NT2/D1 (cell line): ENCODE data around the gene C5orf15.

Source experiments
- SUZ12 ChIP-seq: IDR thresholded peaks from 2 replicates; pipeline ENCODE4 v1.6.1; 2011; ENCODE audit not compliant: insufficient read length, insufficient read depth; ENCODE audit errors: extremely low read depth
- ZNF274 ChIP-seq: IDR thresholded peaks from 2 replicates; pipeline ENCODE4 v1.6.1; 2011; ENCODE audit warnings: mild to moderate bottlenecking, low read depth, low read length

DNA sequence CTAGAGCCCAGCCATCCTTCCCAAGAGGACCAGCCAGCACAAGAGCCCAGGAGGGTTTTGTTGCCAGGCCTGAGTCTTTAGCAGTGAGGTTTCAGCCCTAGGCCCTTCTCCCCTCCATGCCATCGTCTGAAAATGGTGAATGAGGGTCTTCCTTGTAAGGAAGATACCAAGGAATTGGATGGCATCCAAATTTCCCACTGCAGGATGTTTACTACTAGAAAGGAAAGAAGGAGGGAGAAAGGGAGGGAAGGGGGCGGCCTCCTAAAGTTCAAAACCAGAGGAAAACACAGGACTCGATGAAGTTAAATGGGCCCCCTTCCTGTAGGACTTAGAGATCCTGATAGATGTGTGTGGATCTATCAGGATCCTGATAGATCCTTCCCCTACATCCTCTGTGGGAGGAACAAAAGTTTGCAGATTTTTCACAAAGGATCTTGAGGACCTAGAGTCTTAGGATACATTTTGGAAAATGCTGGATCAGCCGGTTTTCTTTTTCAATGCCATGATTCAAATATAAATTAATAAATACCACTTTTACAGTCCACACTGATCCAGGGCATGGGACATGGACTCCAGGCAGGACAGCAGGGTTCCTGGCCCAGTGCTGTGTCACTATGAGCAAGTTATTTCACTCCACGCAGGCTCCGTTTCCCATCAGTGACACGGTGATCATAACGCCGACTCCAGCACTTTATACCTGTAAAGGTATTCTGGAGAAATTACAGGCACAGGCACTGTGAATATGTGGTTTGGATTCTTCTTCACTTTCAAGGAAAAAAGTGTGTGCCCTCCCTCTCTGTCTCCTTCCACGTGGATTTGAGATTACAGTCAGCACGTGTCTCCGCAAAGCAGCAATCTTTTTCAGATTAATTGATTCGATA lies 40.9 kb downstream of the C5orf15 start:
- TF ChIP-seq ZNF274 (no peak), SUZ12 (no peak)
